Ishikawa (cell line): ENCODE results near the gene AURKAIP1.

ENCODE experiments used
- CEBPB ChIP-seq: IDR thresholded peaks from 2 replicates; pipeline ENCODE4 v1.6.1; 2012
- CREB1 ChIP-seq: IDR thresholded peaks from 2 replicates; pipeline ENCODE4 v1.6.1; 2012; ENCODE audit warnings: low read depth
- EP300 ChIP-seq: IDR thresholded peaks from 2 replicates; pipeline ENCODE4 v1.6.1; 2012; ENCODE audit warnings: borderline replicate concordance
- FOXM1 ChIP-seq: IDR thresholded peaks from 2 replicates; pipeline ENCODE4 v1.6.1; 2012; ENCODE audit warnings: low read depth, borderline replicate concordance
- MAX ChIP-seq: IDR thresholded peaks from 2 replicates; pipeline ENCODE4 v1.6.1; 2012
- RAD21 ChIP-seq: IDR thresholded peaks from 2 replicates; pipeline ENCODE4 v1.6.1; 2012; ENCODE audit warnings: low read depth
- REST ChIP-seq: IDR thresholded peaks from 2 replicates; pipeline ENCODE4 v1.6.1; 2012; ENCODE audit warnings: low read depth, mild to moderate bottlenecking
- TAF1 ChIP-seq: IDR thresholded peaks from 2 replicates; pipeline ENCODE4 v1.6.1; 2012; ENCODE audit warnings: low read depth, mild to moderate bottlenecking
- TCF12 ChIP-seq: IDR thresholded peaks from 2 replicates; pipeline ENCODE4 v1.6.1; 2012; ENCODE audit warnings: low read depth
- TEAD4 ChIP-seq: IDR thresholded peaks from 2 replicates; pipeline ENCODE4 v1.6.1; 2012
- YY1 ChIP-seq: IDR thresholded peaks from 2 replicates; pipeline ENCODE4 v1.6.1; 2012; ENCODE audit warnings: low read depth

DNA sequence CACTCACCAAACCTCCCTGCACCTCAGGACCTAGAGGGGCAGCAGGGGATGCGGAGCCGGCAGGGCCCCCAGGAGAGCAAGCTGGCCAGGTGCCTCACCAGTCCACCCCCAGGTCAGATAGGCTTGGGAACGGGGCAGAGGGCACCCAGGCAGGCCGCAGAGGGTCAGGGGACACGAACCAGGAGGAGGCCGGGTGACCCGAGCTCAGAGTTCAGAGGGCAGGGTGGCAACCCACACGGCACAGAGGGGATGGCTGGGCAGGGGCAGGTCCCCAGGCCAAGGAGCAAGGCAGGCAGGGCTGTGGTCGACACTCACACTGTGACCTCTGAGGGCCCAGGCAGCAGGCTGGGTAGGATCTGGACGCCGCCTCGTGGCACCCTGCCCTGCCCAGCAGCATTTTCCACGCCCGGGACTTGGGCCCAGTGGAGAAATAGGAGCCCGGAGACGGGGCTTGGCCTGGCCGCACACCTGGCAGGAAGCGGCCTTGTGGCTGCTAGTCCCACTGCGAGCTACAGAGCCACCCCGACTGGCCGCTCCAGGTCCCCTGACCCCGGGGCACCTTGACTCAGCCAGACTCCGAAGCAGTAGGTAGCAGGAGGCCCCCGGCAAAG, 31.1 kb downstream of the AURKAIP1 start:
- TF ChIP-seq RAD21, result no peak
- TF ChIP-seq EP300, result no peak
- no peak for TF ChIP-seq TAF1
- TF ChIP-seq CEBPB, result no peak
- TF ChIP-seq YY1, result no peak
- no peak for TF ChIP-seq REST
- no peak for TF ChIP-seq FOXM1
- TF ChIP-seq CREB1, result no peak
- TF ChIP-seq TEAD4, result no peak
- no peak for TF ChIP-seq MAX
- TF ChIP-seq TCF12, result no peak
